PC-9 (cell line): ENCODE results near the gene CRYGD.

Experiments
- EZH2 ChIP-seq: fragments of 200-600 bp; sonication (generic); IDR thresholded peaks from 2 replicates; pipeline ENCODE4 v1.8.0; 2017; ENCODE audit warnings: antibody characterized with exemption, low read depth
- TF ChIP-seq, protein P1 (sequence below): fragments of 200-600 bp; sonication (generic); conservative IDR thresholded peaks from 2 replicates; pipeline ENCODE4 v1.6.1; 2017; ENCODE audit warnings: mixed run types, antibody characterized with exemption, mild to moderate bottlenecking, moderate library complexity

GRCh38 chr2:208147759-208148158 lies 23.4 kb upstream of the CRYGD start:
- TF ChIP-seq, protein P1, sequence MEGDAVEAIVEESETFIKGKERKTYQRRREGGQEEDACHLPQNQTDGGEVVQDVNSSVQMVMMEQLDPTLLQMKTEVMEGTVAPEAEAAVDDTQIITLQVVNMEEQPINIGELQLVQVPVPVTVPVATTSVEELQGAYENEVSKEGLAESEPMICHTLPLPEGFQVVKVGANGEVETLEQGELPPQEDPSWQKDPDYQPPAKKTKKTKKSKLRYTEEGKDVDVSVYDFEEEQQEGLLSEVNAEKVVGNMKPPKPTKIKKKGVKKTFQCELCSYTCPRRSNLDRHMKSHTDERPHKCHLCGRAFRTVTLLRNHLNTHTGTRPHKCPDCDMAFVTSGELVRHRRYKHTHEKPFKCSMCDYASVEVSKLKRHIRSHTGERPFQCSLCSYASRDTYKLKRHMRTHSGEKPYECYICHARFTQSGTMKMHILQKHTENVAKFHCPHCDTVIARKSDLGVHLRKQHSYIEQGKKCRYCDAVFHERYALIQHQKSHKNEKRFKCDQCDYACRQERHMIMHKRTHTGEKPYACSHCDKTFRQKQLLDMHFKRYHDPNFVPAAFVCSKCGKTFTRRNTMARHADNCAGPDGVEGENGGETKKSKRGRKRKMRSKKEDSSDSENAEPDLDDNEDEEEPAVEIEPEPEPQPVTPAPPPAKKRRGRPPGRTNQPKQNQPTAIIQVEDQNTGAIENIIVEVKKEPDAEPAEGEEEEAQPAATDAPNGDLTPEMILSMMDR = no peak
- no peak for TF ChIP-seq EZH2
